Left ventricle myocardium inferior (tissue), 1 donor: Measurements from ENCODE around the gene ENDOV. TPM values are rescaled to one million over a fixed set of nuclear protein-coding genes. Genes with fewer than 3 reads are reported as not detected.

ENCODE experiments used
- DNase-seq: peaks from one replicate; pipeline ENCODE4 v3.0.0-alpha.2; 2020
- H3K27ac ChIP-seq: fragments of 200-600 bp; replicated peaks from 2 replicates; pipeline ENCODE4 v1.8.0; 2021
- H3K27me3 ChIP-seq: fragments of 200-600 bp; 2 replicates; pipeline ENCODE4 v1.8.0; 2021; ENCODE audit warnings: low read depth
- H3K36me3 ChIP-seq: fragments of 200-600 bp; 2 replicates; pipeline ENCODE4 v1.8.0; 2021
- H3K4me1 ChIP-seq: fragments of 200-600 bp; 2 replicates; pipeline ENCODE4 v1.8.0; 2021
- H3K4me3 ChIP-seq: fragments of 200-600 bp; 2 replicates; pipeline ENCODE4 v1.8.0; 2021; ENCODE audit warnings: mild to moderate bottlenecking, moderate library complexity
- H3K9me3 ChIP-seq: fragments of 200-600 bp; replicated peaks from 2 replicates; pipeline ENCODE4 v1.8.0; 2021
- intact Hi-C: fragments of 100-400 bp; cut with micrococcal nuclease; formaldehyde crosslinking; loops from one replicate; pipeline ENCODE4 v1.11.0; 2022
- total RNA-seq: library from RNA; stranded (reverse); fragmentation: NEBNext Ultra II Directional; extraction: Animal tissue kit (Norgen Biotek cat#: 25700); gene quantifications from one replicate; pipeline ENCODE4 v1.2.1, GENCODE V29; 2021
- TF ChIP-seq, protein P1 (sequence below): fragments of 200-600 bp; IDR thresholded peaks from 2 replicates; pipeline ENCODE4 v1.8.0; 2021; ENCODE audit warnings: antibody characterized with exemption, mild to moderate bottlenecking, borderline replicate concordance
- donor health status: DM: no; HTN: yes; CAD: no; lungs with severe emphysema.

Gene ENDOV
- total RNA-seq, 1 donor from 2014 or later, result 11.3 TPM

DNA sequence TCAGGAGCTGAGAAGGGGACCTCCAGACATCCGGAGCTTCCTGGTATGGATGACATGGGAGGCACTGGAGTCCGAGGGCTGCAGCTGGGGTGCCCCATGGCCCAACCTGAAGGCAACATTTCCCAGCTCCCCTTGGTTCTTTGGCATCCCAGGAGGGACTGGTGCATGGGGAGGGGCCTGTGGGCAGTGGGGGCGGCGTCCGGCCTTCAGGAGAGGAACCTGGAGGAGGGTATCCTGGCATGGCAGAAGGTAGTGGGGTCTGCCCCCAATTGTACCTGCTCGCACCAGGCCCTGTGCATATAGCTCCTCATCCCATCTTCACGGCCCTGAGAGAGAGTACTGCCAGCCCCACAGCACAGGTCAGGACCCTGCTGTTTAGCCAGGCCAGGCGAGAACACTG is 49.5 kb downstream of the ENDOV start:
- no peak for DNase-seq
- intact Hi-C loops, result no loop called here
- H3K36me3 ChIP-seq, result no peaks in the 10 kb centered on the region
- H3K9me3 ChIP-seq, result no peaks in the 10 kb centered on the region
- peaks cover 16% of the 10 kb centered on the region for H3K4me1 ChIP-seq
- no peak overlapping the region for H3K4me3 ChIP-seq
- H3K27ac ChIP-seq, result no peak overlapping the region
- TF ChIP-seq, protein P1, sequence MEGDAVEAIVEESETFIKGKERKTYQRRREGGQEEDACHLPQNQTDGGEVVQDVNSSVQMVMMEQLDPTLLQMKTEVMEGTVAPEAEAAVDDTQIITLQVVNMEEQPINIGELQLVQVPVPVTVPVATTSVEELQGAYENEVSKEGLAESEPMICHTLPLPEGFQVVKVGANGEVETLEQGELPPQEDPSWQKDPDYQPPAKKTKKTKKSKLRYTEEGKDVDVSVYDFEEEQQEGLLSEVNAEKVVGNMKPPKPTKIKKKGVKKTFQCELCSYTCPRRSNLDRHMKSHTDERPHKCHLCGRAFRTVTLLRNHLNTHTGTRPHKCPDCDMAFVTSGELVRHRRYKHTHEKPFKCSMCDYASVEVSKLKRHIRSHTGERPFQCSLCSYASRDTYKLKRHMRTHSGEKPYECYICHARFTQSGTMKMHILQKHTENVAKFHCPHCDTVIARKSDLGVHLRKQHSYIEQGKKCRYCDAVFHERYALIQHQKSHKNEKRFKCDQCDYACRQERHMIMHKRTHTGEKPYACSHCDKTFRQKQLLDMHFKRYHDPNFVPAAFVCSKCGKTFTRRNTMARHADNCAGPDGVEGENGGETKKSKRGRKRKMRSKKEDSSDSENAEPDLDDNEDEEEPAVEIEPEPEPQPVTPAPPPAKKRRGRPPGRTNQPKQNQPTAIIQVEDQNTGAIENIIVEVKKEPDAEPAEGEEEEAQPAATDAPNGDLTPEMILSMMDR, result no peak
- H3K27me3 ChIP-seq, result peaks cover 62% of the 10 kb centered on the region

DNA sequence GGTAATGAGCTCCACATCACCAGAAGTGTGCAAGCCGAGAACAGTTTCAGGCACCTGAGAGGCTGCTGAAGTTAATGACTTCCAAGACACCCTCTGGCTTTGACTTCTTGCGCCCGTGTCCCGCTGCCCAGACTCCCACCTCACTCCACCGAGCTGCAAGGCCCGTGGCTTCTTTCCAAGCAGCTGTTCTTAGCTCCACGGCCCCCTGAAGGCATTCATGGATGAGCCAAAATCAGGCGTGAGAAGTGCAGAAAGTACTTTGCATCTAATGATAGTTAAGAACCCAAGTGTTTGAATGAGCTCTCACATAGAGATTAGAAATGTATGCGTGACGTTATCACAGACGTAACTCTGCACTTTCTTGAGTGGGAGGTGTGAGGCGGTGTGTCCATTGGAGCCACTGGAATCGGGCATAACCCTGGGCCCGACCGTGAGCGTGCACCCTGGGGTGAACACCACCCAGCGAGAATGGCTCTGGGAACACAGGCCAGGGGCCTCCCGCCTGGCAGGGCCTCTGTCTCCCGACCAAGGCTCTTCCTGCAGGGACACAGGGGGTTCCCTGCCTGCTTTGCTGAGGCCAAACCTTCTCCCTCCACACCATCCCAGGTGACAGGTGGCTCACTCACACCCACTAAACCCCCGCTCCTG is 50.5 kb downstream of the ENDOV start:
- DNase-seq, result no peak
- Histone ChIP-seq H3K27ac (no peak overlapping the region), H3K4me1 (peaks cover 12% of the 10 kb centered on the region), H3K27me3 (peaks cover 71% of the 10 kb centered on the region), H3K9me3 (no peaks in the 10 kb centered on the region), H3K4me3 (no peak overlapping the region), H3K36me3 (no peaks in the 10 kb centered on the region)
- intact Hi-C loops, result no loop called here
- TF ChIP-seq, protein P1, result no peak

DNA sequence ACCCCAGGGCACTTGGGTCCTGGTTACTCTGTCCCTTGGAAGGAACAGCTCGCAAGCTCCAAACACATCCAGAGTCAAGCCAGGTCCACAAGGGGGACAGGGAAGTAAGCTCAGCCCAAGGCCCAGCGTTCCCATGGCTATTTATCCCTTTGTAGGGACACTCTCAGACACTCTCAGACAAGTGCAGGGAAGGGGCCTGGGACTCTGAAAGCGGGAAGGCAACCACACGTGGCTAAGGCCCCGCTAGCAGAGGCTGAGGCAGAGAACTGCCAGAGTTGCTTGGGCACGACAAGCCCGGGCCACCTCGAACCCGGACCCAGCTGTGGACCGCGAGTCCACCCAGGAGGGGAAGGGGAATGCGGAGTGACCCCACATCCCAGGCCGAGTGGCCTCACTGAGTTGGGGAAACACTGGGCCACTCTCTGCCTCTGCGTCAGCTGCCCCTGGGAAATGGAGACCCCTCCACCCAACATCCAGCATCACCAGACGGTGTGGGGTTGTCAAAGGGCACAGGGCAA is 51.3 kb downstream of the ENDOV start:
- Histone ChIP-seq H3K4me1 (peaks cover 4% of the 10 kb centered on the region), H3K4me3 (no peak overlapping the region), H3K27ac (no peak overlapping the region), H3K27me3 (peaks cover 79% of the 10 kb centered on the region), H3K36me3 (no peaks in the 10 kb centered on the region), H3K9me3 (no peaks in the 10 kb centered on the region)
- intact Hi-C loops, result no loop called here
- TF ChIP-seq, protein P1, result no peak
- DNase-seq, result no peak

DNA sequence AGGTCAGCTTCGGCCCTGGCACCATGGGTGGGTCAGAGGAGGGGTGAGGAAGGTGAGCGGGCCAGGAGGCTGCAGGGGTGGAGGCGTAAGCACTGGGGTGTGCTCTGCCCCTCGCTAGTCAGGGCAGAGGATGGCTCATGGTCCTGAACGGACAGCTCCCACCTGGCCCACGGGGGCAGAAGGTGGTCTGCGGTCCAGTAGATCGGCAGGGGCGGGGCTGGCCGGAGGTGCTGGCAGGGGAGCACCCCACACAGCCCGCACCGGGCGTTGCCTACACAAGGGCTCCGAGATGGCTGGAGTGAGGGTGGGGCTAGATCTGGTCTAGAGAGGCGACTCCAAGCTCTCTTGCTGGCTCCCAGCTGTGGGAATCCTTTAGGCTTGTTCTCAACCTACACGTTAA is 53.3 kb downstream of the ENDOV start:
- no peak for DNase-seq
- intact Hi-C loops, result no loop called here
- H3K9me3 ChIP-seq, result no peaks in the 10 kb centered on the region
- H3K4me3 ChIP-seq, result no peak overlapping the region
- H3K27me3 ChIP-seq, result peaks cover 94% of the 10 kb centered on the region
- TF ChIP-seq, protein P1, result no peak
- no peaks in the 10 kb centered on the region for H3K36me3 ChIP-seq
- no peak overlapping the region for H3K27ac ChIP-seq
- H3K4me1 ChIP-seq, result no peaks in the 10 kb centered on the region

DNA sequence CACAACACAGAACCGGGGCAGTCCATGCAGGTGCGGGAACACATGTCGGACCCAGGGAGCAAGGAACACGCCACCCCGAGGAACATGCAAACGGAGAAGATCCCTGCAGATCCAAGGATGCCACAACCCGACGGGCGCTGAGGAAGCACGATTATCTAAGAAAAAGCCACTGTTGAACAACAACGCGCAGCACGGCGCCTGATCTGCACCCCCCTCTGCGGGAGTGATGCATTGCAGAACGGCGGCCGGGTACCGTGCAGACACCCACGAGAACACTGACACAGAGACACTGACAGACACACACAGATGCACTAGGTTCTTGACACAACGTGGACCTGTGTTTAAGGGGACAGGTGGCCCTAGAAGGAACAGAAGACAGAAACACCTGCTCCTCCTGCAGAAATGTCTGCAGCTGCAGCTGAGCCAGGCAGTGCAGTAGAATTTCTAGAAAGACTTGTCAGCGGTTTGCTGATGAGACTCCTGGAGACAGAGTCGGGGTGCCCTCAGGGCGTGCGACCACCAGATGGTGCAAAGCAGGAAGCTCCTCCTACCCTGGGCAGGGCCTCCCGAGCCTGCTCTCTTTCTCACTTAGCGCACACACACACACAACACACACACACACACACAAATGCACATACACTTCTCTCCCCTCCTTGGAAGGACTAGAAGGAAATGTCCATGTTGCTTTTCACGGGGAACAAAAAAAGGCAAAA is 54.0 kb downstream of the ENDOV start:
- TF ChIP-seq, protein P1, result no peak
- H3K9me3 ChIP-seq, result no peaks in the 10 kb centered on the region
- intact Hi-C loops, result no loop called here
- peaks cover 100% of the 10 kb centered on the region for H3K27me3 ChIP-seq
- no peak overlapping the region for H3K4me3 ChIP-seq
- no peak for DNase-seq
- no peaks in the 10 kb centered on the region for H3K36me3 ChIP-seq
- H3K4me1 ChIP-seq, result no peaks in the 10 kb centered on the region
- no peak overlapping the region for H3K27ac ChIP-seq
